ENCODE data around the gene CCDC117.

The CCDC117 gene

GRCh38 chr22:28769394-28770085 lies 3.0 kb upstream of the CCDC117 start:
- no peak for FAIRE-seq

DNA sequence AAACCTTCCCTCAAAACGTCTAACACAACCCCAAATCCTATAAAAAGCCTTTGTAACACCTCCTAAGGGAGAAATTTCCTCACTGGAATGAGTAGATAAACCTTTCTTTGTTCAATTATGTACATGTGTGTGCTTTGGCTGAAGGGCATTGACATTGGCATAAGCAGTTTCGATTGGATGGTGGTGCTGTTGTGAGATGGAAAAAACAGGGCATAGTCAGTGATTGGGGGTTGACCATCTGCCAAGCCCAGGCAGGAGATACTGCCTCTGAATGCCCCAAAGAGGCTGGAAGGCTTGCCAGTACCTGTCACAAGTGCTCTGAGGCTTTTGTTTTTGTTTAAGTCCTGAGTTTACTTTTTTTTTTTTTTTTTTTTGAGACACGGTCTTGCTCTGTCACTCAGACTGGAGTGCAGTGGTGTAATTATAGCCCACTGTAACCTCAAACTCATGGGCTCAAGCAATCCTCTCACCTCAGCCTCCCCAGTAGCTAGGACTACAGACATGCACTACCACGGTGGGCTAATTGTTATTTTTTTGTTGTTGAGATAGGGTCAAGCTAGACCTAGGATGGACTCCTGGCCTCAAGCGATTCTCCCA lies 1.2 kb upstream of the CCDC117 start:
- FAIRE-seq, result no peak

DNA sequence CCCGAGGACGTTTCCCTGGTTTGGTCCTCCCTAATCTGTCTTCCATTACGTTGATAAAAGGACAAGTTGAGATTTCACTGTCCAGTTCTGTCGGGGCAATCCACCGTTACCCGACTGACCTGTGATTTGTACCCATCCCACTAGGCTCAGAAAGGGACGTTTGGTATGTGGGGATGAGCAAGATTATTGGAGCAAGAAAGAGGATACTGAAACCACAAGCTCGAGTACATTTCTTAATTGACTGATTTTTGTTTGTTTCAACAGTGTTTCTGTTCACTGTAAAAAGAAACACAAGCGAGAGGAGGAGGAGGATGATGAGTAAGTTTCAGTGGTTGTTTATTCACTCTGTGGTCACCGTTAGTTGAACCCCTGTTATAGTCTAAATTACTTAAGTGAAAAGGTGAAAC lies 969 bp downstream of the CCDC117 start:
- no peak for FAIRE-seq

- no peak for FAIRE-seq
Observed at GRCh38 chr22:28774378-28774777, 1.9 kb downstream of the CCDC117 start.

DNA sequence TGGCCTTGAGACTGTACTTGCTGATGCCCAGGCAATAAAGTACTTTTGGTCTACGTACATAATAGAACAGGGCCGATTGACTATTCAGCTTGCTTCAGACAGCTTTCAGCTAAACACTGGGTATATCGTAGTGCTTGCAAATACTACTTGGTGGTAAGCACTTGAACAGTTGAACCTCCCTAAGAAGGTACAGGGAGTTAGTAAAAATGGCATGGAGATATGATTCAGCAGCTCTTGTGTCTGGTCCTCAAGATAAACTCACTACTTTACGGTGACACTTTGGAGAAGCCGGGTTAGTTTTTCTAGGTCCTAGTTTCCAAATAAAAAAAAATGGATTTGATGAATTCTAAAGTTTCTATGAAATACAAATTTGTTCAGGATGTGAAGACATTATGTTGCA lies 7.3 kb downstream of the CCDC117 start:
- no peak for FAIRE-seq

GRCh38 chr22:28780296-28780695 lies 7.8 kb downstream of the CCDC117 start:
- no peak for FAIRE-seq

- no peak for FAIRE-seq
Observed at GRCh38 chr22:28783786-28784671, 11.5 kb downstream of the CCDC117 start.

- peak; percentile 11 for FAIRE-seq
Observed at GRCh38 chr22:28788601-28789000, 16.1 kb downstream of the CCDC117 start.

DNA sequence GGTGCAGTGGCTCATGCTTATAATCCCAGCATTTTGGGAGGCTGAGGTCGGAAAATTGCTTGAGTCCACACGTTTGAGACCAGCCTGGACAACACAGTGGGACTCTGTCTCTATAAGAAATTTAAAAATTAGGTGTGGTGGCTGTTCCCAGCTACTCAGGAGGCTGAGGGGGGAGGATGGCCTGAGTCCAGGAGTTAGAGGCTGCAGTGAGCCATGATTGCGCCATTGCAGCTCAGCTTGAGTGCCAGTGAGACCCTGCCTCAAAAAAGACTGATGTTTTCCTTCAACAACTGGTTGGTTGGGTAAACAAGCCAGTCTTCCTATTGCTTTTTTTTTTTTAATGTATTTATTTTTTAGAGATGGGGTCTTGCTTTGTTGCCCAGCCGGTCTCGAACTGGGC lies 18.6 kb downstream of the CCDC117 start:
- no peak for FAIRE-seq

DNA sequence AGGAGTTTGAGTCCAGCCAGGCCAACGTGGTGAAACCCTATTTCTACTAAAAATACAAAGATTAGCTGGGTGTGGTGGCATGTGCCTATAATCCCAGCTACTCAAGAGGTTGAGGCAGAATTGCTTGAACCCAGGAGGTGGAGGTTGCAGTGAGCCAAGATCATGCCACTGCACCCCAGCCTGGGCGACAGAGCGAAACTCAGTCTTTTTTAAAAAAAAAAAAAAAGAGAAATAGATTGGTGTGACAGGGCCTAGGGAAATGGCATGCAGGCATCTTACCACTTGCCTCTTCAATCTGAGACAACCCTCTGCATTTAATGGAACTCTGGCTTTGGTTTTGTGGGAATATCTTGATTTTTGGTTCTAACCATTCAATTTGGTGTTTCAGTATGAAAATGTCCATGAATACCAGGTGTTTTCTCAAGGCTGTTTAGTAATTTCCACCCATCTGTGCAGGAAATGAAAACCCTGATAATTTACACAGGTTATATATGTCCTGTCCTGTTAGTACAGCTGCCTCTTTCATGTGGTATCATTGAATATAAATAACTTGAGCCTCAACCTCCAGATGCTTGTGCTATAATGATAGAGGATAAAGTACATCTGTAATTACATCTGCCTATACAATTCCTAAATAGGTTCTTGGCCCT lies 19.5 kb downstream of the CCDC117 start:
- no peak for FAIRE-seq

DNA sequence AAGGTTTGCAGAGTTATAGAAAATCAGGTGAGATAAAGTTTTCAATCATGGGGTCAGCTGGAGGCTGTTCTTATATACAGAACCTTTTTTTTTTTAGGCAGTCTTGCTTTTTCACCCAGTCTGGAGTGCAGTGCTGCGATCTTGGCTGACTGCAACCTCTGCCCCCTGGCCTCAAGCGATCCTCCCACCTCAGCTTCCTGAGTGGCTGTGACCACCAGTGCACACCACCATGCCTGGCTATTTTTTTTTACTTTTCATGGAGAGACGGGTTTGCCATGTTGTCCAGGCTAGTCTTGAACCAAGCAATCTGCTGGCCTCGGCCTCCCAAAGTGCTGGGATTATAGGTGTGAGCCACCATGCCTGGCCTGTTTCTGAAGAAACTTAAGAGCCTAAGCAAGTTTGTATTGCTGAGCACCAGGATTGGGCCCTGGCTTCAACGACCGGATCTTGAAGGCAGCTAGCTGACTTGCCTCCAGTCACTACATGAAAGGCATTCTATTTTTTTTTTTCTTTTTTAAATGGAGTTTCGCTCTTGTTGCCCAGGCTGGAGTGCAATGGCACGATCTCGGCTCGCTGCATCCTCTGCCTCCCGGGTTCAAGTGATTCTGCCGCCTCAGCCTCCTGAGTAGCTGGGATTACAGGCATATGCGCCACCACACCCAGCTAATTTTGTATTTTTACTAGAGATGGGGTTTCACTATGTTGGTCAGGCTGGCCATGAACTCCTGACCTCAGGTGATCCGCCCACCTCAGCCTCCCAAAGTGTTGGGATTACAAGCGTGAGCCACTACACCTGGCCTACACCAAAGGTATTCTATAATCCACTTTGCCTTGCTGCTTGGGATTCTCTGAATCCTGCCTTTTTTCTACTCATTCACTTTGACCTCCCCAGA lies 20.2 kb downstream of the CCDC117 start:
- peak; percentile 27 for FAIRE-seq

GRCh38 chr22:28793976-28794584 lies 21.6 kb downstream of the CCDC117 start:
- no peak for FAIRE-seq

DNA sequence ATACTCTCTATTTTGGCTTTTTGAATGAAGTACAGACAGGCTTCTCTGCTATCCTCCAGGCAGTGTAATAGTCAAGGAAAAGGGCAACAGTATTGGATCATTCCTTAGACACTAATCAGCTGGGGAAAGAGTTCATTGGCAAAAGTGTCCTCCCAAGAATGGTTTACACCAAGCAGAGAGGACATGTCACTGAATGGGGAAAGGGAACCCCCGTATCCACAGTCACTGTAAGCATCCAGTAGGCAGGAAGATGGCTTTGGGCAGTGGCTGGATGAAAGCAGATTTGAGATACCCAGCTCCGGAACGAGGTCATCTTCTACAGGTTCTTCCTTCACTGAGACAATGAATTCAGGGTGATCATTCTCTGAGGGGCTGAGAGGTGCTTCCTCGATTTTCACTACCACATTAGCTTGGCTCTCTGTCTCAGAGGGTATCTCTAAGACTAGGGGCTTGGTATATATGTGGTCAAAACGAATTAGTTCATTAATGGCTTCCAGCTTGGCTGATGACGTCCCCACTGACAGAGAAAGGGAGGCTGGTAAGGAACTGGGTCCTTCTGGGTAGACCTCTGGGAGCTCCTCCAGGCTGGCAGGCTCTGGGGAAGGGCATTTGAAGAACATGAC lies 22.7 kb downstream of the CCDC117 start:
- FAIRE-seq, result no peak

DNA sequence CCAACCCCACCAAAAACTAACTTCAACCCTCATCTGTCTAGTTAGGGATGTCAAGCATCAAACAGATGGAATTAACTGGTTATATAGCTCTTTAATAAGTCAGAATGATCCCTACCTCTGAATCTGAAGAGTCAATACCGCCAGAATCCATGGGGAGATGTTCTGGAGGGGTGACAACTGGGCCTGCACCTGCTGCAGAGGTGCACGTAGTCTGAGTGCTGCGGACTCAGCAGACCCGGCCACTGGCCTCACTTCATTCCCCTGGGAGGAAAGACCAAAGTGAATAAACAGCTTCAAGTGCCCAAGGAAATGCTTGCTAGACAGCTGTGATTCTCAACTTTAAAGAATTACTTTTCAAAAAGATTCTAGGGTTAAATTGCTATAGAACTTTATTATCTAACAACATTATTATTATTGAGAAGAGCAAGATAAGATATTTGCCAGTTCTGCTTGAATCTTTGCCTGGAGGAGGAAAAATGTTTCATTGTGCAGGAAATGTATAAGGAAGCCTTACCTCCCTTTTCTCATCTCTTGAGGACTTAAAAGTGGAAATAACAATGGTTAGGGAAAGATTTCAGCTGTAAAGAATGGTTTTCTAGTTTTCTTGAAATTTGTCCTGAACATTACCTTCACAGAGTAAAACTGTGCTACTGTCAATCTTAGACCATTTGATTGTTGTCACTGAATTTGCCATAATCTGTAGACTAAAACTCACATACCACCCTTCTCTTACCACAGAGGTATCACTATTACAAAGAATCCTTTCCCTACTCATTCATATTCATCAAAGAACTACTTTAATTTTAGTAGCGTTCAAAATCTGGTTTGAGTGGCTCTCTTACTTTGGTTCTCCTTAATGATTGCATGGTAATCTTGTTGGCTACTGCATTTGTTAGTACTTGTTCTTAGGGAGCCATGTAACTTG lies 23.7 kb downstream of the CCDC117 start:
- FAIRE-seq, result no peak

DNA sequence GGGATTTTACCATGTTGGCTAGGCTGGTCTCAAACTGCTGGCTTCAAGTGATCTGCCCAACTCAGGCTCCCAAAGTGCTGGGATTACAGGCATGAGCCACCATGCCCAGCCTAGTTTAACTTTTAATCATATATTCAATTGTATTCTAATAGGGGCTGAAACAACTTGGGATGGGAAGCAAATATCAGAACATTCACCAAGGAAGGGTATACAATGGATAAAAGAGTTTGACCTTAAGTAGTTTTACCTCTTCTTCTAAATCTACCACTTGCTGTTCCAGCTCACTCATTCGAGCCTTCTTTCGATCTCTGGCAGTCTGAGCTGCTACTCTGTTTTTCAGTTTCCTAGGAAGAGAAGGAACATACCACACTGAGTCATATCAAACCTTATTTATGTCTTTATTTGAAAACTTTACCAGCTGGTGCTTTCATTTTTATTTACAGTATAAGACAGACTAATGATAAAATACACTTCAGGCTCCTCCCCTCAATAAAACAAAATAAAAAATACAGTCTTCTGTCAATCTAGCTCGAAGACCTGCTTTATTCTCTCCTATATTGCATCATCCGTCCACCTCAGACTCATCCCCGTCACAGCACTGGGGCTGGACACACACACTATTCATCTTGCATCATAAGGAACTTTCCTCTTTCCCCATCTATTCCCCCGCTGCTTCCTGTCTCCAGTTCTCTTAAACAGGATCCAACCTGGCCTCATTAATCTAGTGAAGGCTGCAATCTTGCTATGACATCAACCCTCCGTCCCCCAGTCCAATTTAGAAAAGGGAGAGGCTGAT lies 26.5 kb downstream of the CCDC117 start:
- no peak for FAIRE-seq

DNA sequence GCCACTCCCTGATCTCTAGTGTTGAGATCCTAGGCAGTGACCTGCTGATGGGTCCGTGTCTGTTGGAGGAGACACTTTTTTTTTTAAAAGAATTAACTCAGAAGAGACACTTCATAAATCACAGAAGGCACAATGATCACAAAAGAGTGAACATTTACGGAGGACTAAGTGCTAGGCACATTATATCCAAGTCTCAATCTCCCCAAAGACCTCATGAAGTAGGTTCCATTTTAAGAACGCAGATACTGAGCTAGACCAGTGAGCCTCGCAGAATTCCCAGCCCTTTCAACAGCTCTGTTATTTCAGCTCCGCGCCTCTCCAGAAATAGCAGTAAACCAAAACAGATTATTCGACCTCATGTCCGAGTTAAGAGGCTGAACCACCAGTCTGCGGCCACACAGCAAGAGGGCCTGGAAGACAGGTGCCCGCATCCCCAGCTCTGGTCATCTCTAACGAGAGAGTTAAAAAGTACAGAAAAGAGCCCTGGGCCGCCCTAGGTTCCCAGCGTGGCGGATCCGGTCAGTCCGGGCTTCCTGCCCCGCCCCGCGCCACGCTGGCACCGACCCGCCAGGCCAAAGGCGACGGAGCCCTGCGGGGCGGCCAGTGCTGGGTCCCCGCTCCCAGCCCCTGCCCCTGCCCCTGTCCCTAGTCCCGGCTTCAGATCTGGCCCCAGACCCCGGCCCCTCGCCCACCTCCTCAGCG lies 27.3 kb downstream of the CCDC117 start:
- no peak for FAIRE-seq

GRCh38 chr22:28800308-28801041 lies 28.0 kb downstream of the CCDC117 start, which contains the start of gene XBP1:
Gene XBP1, minus strand, starts transcription at chr22:28800569.
- peak; percentile 33 for FAIRE-seq

Measured in G401.6 (cell line).